ENCODE results near the gene ALAD. TPM values are rescaled to one million over a fixed set of nuclear protein-coding genes. Genes with fewer than 3 reads are reported as not detected.

Gene ALAD
- total and polyA plus RNA-seq, 2 donors from 2014 or later: 35.4 to 64.1 TPM

GRCh38 chr9:113370806-113371325 lies 30.2 kb downstream of the ALAD start:
- H3K9me3 ChIP-seq (ENCODE audit: control insufficient read depth in 2 of 3, insufficient read depth in 1 of 3, low read length in 3 of 3): no peaks in the 10 kb centered on the region
- DNase-seq (no peak), FAIRE-seq (no peak)
- H3K4me3 ChIP-seq (ENCODE audit: low read length in 3 of 3): no peak overlapping the region
- H3K27me3 ChIP-seq (ENCODE audit: control insufficient read depth, insufficient read depth, low read length): no peaks in the 10 kb centered on the region
- TF ChIP-seq, protein P1, sequence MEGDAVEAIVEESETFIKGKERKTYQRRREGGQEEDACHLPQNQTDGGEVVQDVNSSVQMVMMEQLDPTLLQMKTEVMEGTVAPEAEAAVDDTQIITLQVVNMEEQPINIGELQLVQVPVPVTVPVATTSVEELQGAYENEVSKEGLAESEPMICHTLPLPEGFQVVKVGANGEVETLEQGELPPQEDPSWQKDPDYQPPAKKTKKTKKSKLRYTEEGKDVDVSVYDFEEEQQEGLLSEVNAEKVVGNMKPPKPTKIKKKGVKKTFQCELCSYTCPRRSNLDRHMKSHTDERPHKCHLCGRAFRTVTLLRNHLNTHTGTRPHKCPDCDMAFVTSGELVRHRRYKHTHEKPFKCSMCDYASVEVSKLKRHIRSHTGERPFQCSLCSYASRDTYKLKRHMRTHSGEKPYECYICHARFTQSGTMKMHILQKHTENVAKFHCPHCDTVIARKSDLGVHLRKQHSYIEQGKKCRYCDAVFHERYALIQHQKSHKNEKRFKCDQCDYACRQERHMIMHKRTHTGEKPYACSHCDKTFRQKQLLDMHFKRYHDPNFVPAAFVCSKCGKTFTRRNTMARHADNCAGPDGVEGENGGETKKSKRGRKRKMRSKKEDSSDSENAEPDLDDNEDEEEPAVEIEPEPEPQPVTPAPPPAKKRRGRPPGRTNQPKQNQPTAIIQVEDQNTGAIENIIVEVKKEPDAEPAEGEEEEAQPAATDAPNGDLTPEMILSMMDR (IDR thresholded peaks at IDR 0.05; ENCODE audit: borderline replicate concordance, extremely low read depth, insufficient read depth): no peak
- H3K9ac ChIP-seq (ENCODE audit: low read length in 3 of 3): no peak overlapping the region
- peaks cover 0 to 14% (median 0%) of the 10 kb centered on the region in 3 donors for H3K4me1 ChIP-seq (ENCODE audit: control insufficient read depth in 2 of 3, insufficient read depth in 2 of 3, low read depth in 1 of 3, low read length in 3 of 3)
- peaks cover 0 to 10% (median 0%) of the 10 kb centered on the region in 3 donors for H3K36me3 ChIP-seq (ENCODE audit: control insufficient read depth in 2 of 3, insufficient read depth in 3 of 3, low read length in 3 of 3)
- intact Hi-C loops (cut with DNase I): no loop called here
- no peak overlapping the region for H3K27ac ChIP-seq (ENCODE audit: low read depth in 2 of 2, low read length in 2 of 2)

- H3K27ac ChIP-seq (ENCODE audit: low read depth in 2 of 2, low read length in 2 of 2): no peak overlapping the region
- no peaks in the 10 kb centered on the region for H3K9me3 ChIP-seq (ENCODE audit: control insufficient read depth in 2 of 3, insufficient read depth in 1 of 3, low read length in 3 of 3)
- no peaks in the 10 kb centered on the region for H3K27me3 ChIP-seq (ENCODE audit: control insufficient read depth, insufficient read depth, low read length)
- peaks cover 0 to 10% (median 0%) of the 10 kb centered on the region in 3 donors for H3K36me3 ChIP-seq (ENCODE audit: control insufficient read depth in 2 of 3, insufficient read depth in 3 of 3, low read length in 3 of 3)
- intact Hi-C loops (cut with DNase I): no loop called here
- H3K9ac ChIP-seq (ENCODE audit: low read length in 3 of 3): no peak overlapping the region
- H3K4me1 ChIP-seq (ENCODE audit: control insufficient read depth in 2 of 3, insufficient read depth in 2 of 3, low read depth in 1 of 3, low read length in 3 of 3): peaks cover 0 to 14% (median 0%) of the 10 kb centered on the region in 3 donors
- TF ChIP-seq, protein P1 (IDR thresholded peaks at IDR 0.05; ENCODE audit: borderline replicate concordance, extremely low read depth, insufficient read depth): no peak
- FAIRE-seq (no peak), DNase-seq (no peak)
- no peak overlapping the region for H3K4me3 ChIP-seq (ENCODE audit: low read length in 3 of 3)
Observed at GRCh38 chr9:113369855-113370140, 31.3 kb downstream of the ALAD start.

- H3K27ac ChIP-seq (ENCODE audit: low read depth in 2 of 2, low read length in 2 of 2): no peak overlapping the region
Observed at GRCh38 chr9:113368982-113369854, 31.9 kb downstream of the ALAD start.

More at GRCh38 chr9:113368982-113369854, 31.9 kb downstream of the ALAD start:
- intact Hi-C loops (cut with DNase I): no loop called here
- Histone ChIP-seq H3K4me3 (ENCODE audit: low read length in 3 of 3) (no peak overlapping the region), H3K4me1 (ENCODE audit: control insufficient read depth in 2 of 3, insufficient read depth in 2 of 3, low read depth in 1 of 3, low read length in 3 of 3) (peaks cover 0 to 13% (median 0%) of the 10 kb centered on the region in 3 donors), H3K36me3 (ENCODE audit: control insufficient read depth in 2 of 3, insufficient read depth in 3 of 3, low read length in 3 of 3) (peaks cover 0 to 10% (median 0%) of the 10 kb centered on the region in 3 donors), H3K9ac (ENCODE audit: low read length in 3 of 3) (no peak overlapping the region), H3K27me3 (ENCODE audit: control insufficient read depth, insufficient read depth, low read length) (no peaks in the 10 kb centered on the region), H3K9me3 (ENCODE audit: control insufficient read depth in 2 of 3, insufficient read depth in 1 of 3, low read length in 3 of 3) (no peaks in the 10 kb centered on the region)
- TF ChIP-seq, protein P1 (IDR thresholded peaks at IDR 0.05; ENCODE audit: borderline replicate concordance, extremely low read depth, insufficient read depth): no peak
- DNase-seq (no peak), FAIRE-seq (no peak)
